ENCODE data around the gene IKZF4. TPM values are rescaled to one million over a fixed set of nuclear protein-coding genes. Genes with fewer than 3 reads are reported as not detected.

IKZF4 gene
- total RNA-seq, 4 donors from 2014 or later: 1.9 to 6.2 (median 3.9) TPM

- Histone ChIP-seq H3K9me3 (no peaks in the 10 kb centered on the region), H3K27me3 (no peaks in the 10 kb centered on the region), H3K27ac (peak within 1 kb of the TSS; percentile 89 to 94 (median 90)), H3K4me3 (peak within 1 kb of the TSS; percentile 35 to 74 (median 64)), H3K4me1 (peaks cover 0 to 37% (median 19%) of the 10 kb centered on the region in 4 donors), H3K36me3 (no peaks in the 10 kb centered on the region)
- in situ Hi-C loops (cut with MboI; ENCODE audit: low pct_ligation_motif_present in 1 of 4, low pct_unique_long_range_greater_than_20kb in 1 of 4, low sequenced_read_pairs in 3 of 4) (no loop called here), intact Hi-C loops (cut with DNase I; ENCODE audit: low total_unique reads) (no loop called here)
- 1% methylated on average over 53 of the region's 59 CpGs; no CpG with 5 or more reads in 1 of the 2 donors for WGBS, 2 donors (ENCODE audit: low coverage in 1 of 2)
- DNase-seq: peak; percentile 90
- TF ChIP-seq POLR2AphosphoS5 (IDR thresholded peaks at IDR 0.05) (peak; percentile 65 to 96 (median 96)), POLR2A (IDR thresholded peaks at IDR 0.05) (peak; percentile 97), CTCF (IDR thresholded peaks at IDR 0.05) (peak in 2 of 5 experiments; percentile 7 to 51), EP300 (IDR thresholded peaks at IDR 0.05; ENCODE audit: low read depth) (no peak)
Measured at GRCh38 chr12:56079723-56080555, 59.1 kb downstream of the IKZF4 start, which contains the start of gene ERBB3. Gene ERBB3, plus strand, starts transcription at chr12:56080165. Its CDS starts 136 bp downstream, at chr12:56080301.

- Histone ChIP-seq H3K4me3 (peak overlapping the region; percentile 35 to 74 (median 64)), H3K27ac (peak overlapping the region; percentile 89 to 94 (median 90)), H3K4me1 (peaks cover 0 to 43% (median 22%) of the 10 kb centered on the region in 4 donors), H3K27me3 (no peaks in the 10 kb centered on the region), H3K9me3 (no peaks in the 10 kb centered on the region), H3K36me3 (no peaks in the 10 kb centered on the region)
- intact Hi-C loops (cut with DNase I; ENCODE audit: low total_unique reads): no loop called here
- WGBS, 2 donors (ENCODE audit: low coverage in 1 of 2): 20 to 81% methylated on average over 3 to 20 of the region's 20 CpGs
- in situ Hi-C loops (cut with MboI; ENCODE audit: low pct_ligation_motif_present in 1 of 4, low pct_unique_long_range_greater_than_20kb in 1 of 4, low sequenced_read_pairs in 3 of 4): no loop called here
- TF ChIP-seq POLR2A (IDR thresholded peaks at IDR 0.05) (peak; percentile 84), EP300 (IDR thresholded peaks at IDR 0.05; ENCODE audit: low read depth) (no peak), POLR2AphosphoS5 (IDR thresholded peaks at IDR 0.05) (peak; percentile 77 to 88 (median 84))
- DNase-seq: peak; percentile 81
Measured at GRCh38 chr12:56080556-56081138, 59.8 kb downstream of the IKZF4 start.

- H3K27ac ChIP-seq: peak overlapping the region; percentile 89 to 94 (median 90)
- no peaks in the 10 kb centered on the region for H3K36me3 ChIP-seq
- H3K9me3 ChIP-seq: no peaks in the 10 kb centered on the region
- 25 to 33% methylated on average over 3 to 6 of the region's 6 CpGs for WGBS, 2 donors (ENCODE audit: low coverage in 1 of 2)
- peaks cover 1 to 51% (median 30%) of the 10 kb centered on the region in 4 donors for H3K4me1 ChIP-seq
- intact Hi-C loops (cut with DNase I; ENCODE audit: low total_unique reads): no loop called here
- H3K27me3 ChIP-seq: no peaks in the 10 kb centered on the region
- in situ Hi-C loops (cut with MboI; ENCODE audit: low pct_ligation_motif_present in 1 of 4, low pct_unique_long_range_greater_than_20kb in 1 of 4, low sequenced_read_pairs in 3 of 4): no loop called here
- peak; percentile 85 for DNase-seq
- H3K4me3 ChIP-seq: peak overlapping the region; percentile 15 to 74 (median 64)
- TF ChIP-seq POLR2AphosphoS5 (IDR thresholded peaks at IDR 0.05): peak; percentile 73 to 93 (median 87)
- no peak for TF ChIP-seq CTCF (IDR thresholded peaks at IDR 0.05)
- peak; percentile 17 for TF ChIP-seq EP300 (IDR thresholded peaks at IDR 0.05; ENCODE audit: low read depth)
- peak; percentile 91 for TF ChIP-seq POLR2A (IDR thresholded peaks at IDR 0.05)
Measured at GRCh38 chr12:56081393-56082347, 60.8 kb downstream of the IKZF4 start.

DNA sequence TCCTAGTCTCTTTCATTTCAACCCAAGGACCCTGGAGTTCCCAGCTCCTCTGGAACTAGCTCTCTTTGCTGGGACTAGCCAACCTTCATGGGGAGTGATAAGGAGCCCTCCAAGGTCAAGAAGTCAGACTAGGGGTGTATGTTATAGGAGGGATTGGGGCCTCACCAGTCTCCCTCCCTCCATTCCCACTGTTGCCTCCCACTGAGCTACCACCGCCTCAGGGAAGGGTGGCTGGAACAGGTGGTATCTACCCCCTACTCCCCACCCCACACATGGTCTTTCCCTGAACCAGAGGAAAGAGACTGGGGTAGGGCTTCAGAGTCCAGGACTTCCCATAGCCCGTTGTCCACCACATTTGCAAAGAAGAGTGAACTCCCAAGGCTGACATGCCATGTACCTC lies 61.5 kb downstream of the IKZF4 start:
- no peak for DNase-seq
- no peak for TF ChIP-seq CTCF (IDR thresholded peaks at IDR 0.05)
- no peak for TF ChIP-seq EP300 (IDR thresholded peaks at IDR 0.05; ENCODE audit: low read depth)
- no peak for TF ChIP-seq POLR2AphosphoS5 (IDR thresholded peaks at IDR 0.05)
- TF ChIP-seq POLR2A (IDR thresholded peaks at IDR 0.05): no peak
- H3K27me3 ChIP-seq: no peaks in the 10 kb centered on the region
- H3K4me3 ChIP-seq: peak overlapping the region in 2 of 4 donors; percentile 63 to 65
- H3K36me3 ChIP-seq: no peaks in the 10 kb centered on the region
- peaks cover 3 to 58% (median 35%) of the 10 kb centered on the region in 4 donors for H3K4me1 ChIP-seq
- H3K9me3 ChIP-seq: no peaks in the 10 kb centered on the region
- 56% methylated on average over 2 of the region's 2 CpGs; no CpG with 5 or more reads in 1 of the 2 donors for WGBS, 2 donors (ENCODE audit: low coverage in 1 of 2)
- in situ Hi-C loops (cut with MboI; ENCODE audit: low pct_ligation_motif_present in 1 of 4, low pct_unique_long_range_greater_than_20kb in 1 of 4, low sequenced_read_pairs in 3 of 4): no loop called here
- intact Hi-C loops (cut with DNase I; ENCODE audit: low total_unique reads): no loop called here
- peak overlapping the region; percentile 89 to 94 (median 90) for H3K27ac ChIP-seq

Data from transverse colon (tissue), 4 donors.